ENCODE data around the gene MAD1L1. TPM values are rescaled to one million over a fixed set of nuclear protein-coding genes. Genes with fewer than 3 reads are reported as not detected.
A peak's percentile ranks its signal among the peaks of the same experiment; 100 is the strongest.

The MAD1L1 gene
- total and polyA plus RNA-seq, 11 donors, result 11.1 to 29.7 (median 20.9) TPM

- no peak for ATAC-seq
- H3K27ac ChIP-seq, result peak overlapping the region in 2 of 12 donors; percentile 65 to 79
- WGBS, 4 donors, result 97 to 98% (median 98%) methylated on average over 10 of the region's 10 CpGs
Measured at GRCh38 chr7:2212906-2213305, 19.8 kb downstream of the MAD1L1 start.

GRCh38 chr7:2211926-2212325, 20.8 kb downstream of the MAD1L1 start:
- Histone ChIP-seq H3K27me3 (no peaks in the 10 kb centered on the region), H3K4me1 (peaks cover 0 to 24% (median 8%) of the 10 kb centered on the region in 12 donors), H3K36me3 (peaks cover 0 to 82% (median 42%) of the 10 kb centered on the region in 9 donors), H3K4me3 (no peak overlapping the region), H3K27ac (no peak overlapping the region), H3K9me3 (no peaks in the 10 kb centered on the region)
- no peak for ATAC-seq
- TF ChIP-seq CTCF (IDR thresholded peaks at IDR 0.05) (no peak), POLR2A (IDR thresholded peaks at IDR 0.05) (no peak)
- DNase-seq, result peak in 2 of 5 donors; percentile 11 to 37
- WGBS, 4 donors, result 95 to 98% (median 97%) methylated on average over 11 to 13 of the region's 13 CpGs
- intact Hi-C loops (cut with DNase I), result loop anchor here in 6 of 10 donors (2.0 to 10.0 kb wide), 6 partner anchors 400 to 637 kb away; partner anchors contain the start of gene PSMG3 (in 1 of the 6)

More at GRCh38 chr7:2212906-2213305, 19.8 kb downstream of the MAD1L1 start:
- peaks cover 0 to 82% (median 43%) of the 10 kb centered on the region in 9 donors for H3K36me3 ChIP-seq
- no peak for TF ChIP-seq CTCF (IDR thresholded peaks at IDR 0.05)
- no peak for TF ChIP-seq POLR2A (IDR thresholded peaks at IDR 0.05)
- DNase-seq, result peak in 2 of 5 donors; percentile 4 to 36
- no peak overlapping the region for H3K4me3 ChIP-seq
- peaks cover 0 to 24% (median 8%) of the 10 kb centered on the region in 12 donors for H3K4me1 ChIP-seq
- intact Hi-C loops (cut with DNase I), result loop anchor here in 5 of 10 donors (2.0 to 10.0 kb wide), 5 partner anchors 401 to 638 kb away; partner anchors contain the start of gene PSMG3 (in 1 of the 5)
- H3K27me3 ChIP-seq, result no peaks in the 10 kb centered on the region
- H3K9me3 ChIP-seq, result no peaks in the 10 kb centered on the region

- 85 to 90% (median 89%) methylated on average over 12 to 15 of the region's 15 CpGs for WGBS, 4 donors
- intact Hi-C loops (cut with DNase I), result loop anchor here in 5 of 10 donors (2.0 to 10.0 kb wide), 5 partner anchors 399 to 637 kb away; partner anchors contain the start of gene PSMG3 (in 1 of the 5)
- peak in 2 of 5 donors; percentile 7 to 40 for DNase-seq
Measured at GRCh38 chr7:2211259-2211880, 21.4 kb downstream of the MAD1L1 start.

More at GRCh38 chr7:2211259-2211880, 21.4 kb downstream of the MAD1L1 start:
- peaks cover 0 to 24% (median 8%) of the 10 kb centered on the region in 12 donors for H3K4me1 ChIP-seq
- no peak overlapping the region for H3K27ac ChIP-seq
- no peaks in the 10 kb centered on the region for H3K9me3 ChIP-seq
- no peaks in the 10 kb centered on the region for H3K27me3 ChIP-seq
- no peak overlapping the region for H3K4me3 ChIP-seq
- no peak for TF ChIP-seq POLR2A (IDR thresholded peaks at IDR 0.05)
- no peak for TF ChIP-seq CTCF (IDR thresholded peaks at IDR 0.05)
- peaks cover 0 to 76% (median 37%) of the 10 kb centered on the region in 9 donors for H3K36me3 ChIP-seq
- no peak for ATAC-seq
